Stomach (tissue), 9 donors: Measurements from ENCODE around the gene UBE2O. TPM values are rescaled to one million over a fixed set of nuclear protein-coding genes. Genes with fewer than 3 reads are reported as not detected.

Experiments
- DNase-seq, 2 donors: peaks; one replicate each; pipeline versions ENCODE4 v3.0.0 to v3.0.0-alpha.2; 2013 to 2019
- H3K27ac ChIP-seq, 5 donors: fragments of 200-600 bp in 4 of 5; sonication (generic) in 4 of 5; one replicate each; pipeline ENCODE4 v1.5.1; 2013 to 2019; ENCODE audit warnings: mild to moderate bottlenecking in 1 of 5, moderate library complexity in 1 of 5
- H3K27me3 ChIP-seq, 3 donors: fragments of 200-600 bp; sonication (generic); one replicate each; pipeline ENCODE4 v1.5.1; 2017 to 2019; ENCODE audit warnings: mixed run types in 1 of 3
- H3K36me3 ChIP-seq, 4 donors: fragments of 200-600 bp; sonication (generic); 1 replicate in 3 of 4; 2 replicates in 1 of 4; pipeline ENCODE4 v1.5.1; 2016 to 2019
- H3K4me1 ChIP-seq, 4 donors: fragments of 200-600 bp; sonication (generic); one replicate each; pipeline ENCODE4 v1.5.1; 2016 to 2019
- H3K4me3 ChIP-seq, 4 donors: fragments of 200-600 bp; sonication (generic) in 3 of 4; one replicate each; pipeline ENCODE4 v1.5.1; 2016 to 2019; ENCODE audit warnings: mild to moderate bottlenecking in 1 of 4
- H3K9me3 ChIP-seq, 4 donors: fragments of 200-600 bp; sonication (generic); one replicate each; pipeline ENCODE4 v1.5.1; 2016 to 2019
- CTCF ChIP-seq, 7 experiments: fragments of 450-650 bp in 4 of 7; fragments of 200-600 bp in 3 of 7; sonication (generic) in 3 of 7; IDR thresholded peaks; one replicate each; pipeline ENCODE4 v1.5.1; 2016 to 2019; ENCODE audit warnings: antibody characterized with exemption in 7 of 7, control low read depth in 2 of 7, mild to moderate bottlenecking in 1 of 7
- EP300 ChIP-seq: sonication (generic); formaldehyde crosslinking; IDR thresholded peaks from one replicate; pipeline ENCODE4 v1.6.1; 2017; ENCODE audit warnings: antibody characterized with exemption
- POLR2A ChIP-seq, 4 donors: fragments of 450-650 bp; IDR thresholded peaks; one replicate each; pipeline ENCODE4 v1.6.1; 2016; ENCODE audit warnings: antibody characterized with exemption in 4 of 4, control low read depth in 2 of 4, mild to moderate bottlenecking in 1 of 4, moderate library complexity in 1 of 4
- POLR2AphosphoS5 ChIP-seq, 3 donors: sonication (generic); formaldehyde crosslinking; IDR thresholded peaks; one replicate each; pipeline ENCODE4 v1.6.1; 2016; ENCODE audit warnings: antibody characterized with exemption in 3 of 3
- WGBS, 5 donors: extraction: QIAGEN DNeasy Blood & Tissue Kit in 3 of 5; methylation state at CpG; one replicate each; pipeline versions ENCODE4 v1.1.5 to v1.1.7; 2013 to 2018; 5-methylcytosine and 5-hydroxymethylcytosine counted together
- intact Hi-C: fragments of 100-400 bp; cut with DNase I; formaldehyde crosslinking; loops from one replicate; pipeline ENCODE4 v1.15.1; 2023; ENCODE audit warnings: low total_unique reads
- polyA plus RNA-seq, 3 donors: library from polyadenylated mRNA; stranded (reverse); fragments of 200-250 nt; gene quantifications; one replicate each; pipeline ENCODE4 v1.2.3, GENCODE V29; 2013
- total RNA-seq, 5 donors: library from RNA; depleted of rRNA; stranded (reverse); fragments of >200 nt; gene quantifications; one replicate each; pipeline versions ENCODE4 v1.1.0 to v1.2.3, GENCODE V29; 2014 to 2016
- donor health status: healthy with polysubstance abuse.
- donor health status: Bipolar disorder and iron deficiency.
- donor health status: healthy.

The UBE2O gene
- total and polyA plus RNA-seq, 8 donors, result 4.6 to 32.7 (median 11.9) TPM

GRCh38 chr17:76467809-76468633 is 15.1 kb upstream of the UBE2O start:
- intact Hi-C loops, result loop anchor here (2.0 kb wide), 1 partner anchor 39 kb away; no protein-coding TSS in a partner anchor
- Histone ChIP-seq H3K36me3 (peaks cover 0 to 30% (median 26%) of the 10 kb centered on the region in 4 donors), H3K9me3 (no peaks in the 10 kb centered on the region), H3K4me1 (peaks cover 0 to 11% (median 2%) of the 10 kb centered on the region in 4 donors), H3K4me3 (no peak overlapping the region), H3K27ac (no peak overlapping the region), H3K27me3 (no peaks in the 10 kb centered on the region)
- no peak for DNase-seq
- 64 to 73% (median 69%) methylated on average over 8 of the region's 8 CpGs for WGBS, 5 donors
- no peak for TF ChIP-seq POLR2AphosphoS5 (IDR thresholded peaks at IDR 0.05)
- TF ChIP-seq CTCF (IDR thresholded peaks at IDR 0.05), result no peak
- TF ChIP-seq POLR2A (IDR thresholded peaks at IDR 0.05), result no peak
- TF ChIP-seq EP300, result no peak

DNA sequence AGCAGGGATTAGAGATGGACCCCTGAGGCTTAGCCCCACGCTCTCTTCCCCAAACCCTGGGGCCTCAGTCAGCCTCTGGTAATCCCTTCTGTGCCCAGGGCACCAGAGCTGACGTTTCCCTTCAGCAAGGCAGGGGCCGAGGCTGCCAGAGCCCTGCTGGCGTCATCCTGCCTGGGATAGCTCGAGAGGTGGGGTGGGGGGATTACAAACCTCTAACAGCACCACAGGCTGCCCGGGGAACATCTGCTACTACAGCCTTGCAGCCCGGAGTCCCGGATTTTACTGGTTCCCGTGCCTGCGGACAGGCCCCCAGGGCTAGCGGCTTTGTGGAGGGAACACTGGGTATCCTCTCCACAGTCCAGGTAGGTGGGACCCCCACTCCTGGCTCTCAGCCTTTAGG is 14.4 kb upstream of the UBE2O start, which contains the start of gene AANAT:
Gene AANAT, plus strand, starts transcription at position 238 of the 400 bp plus-strand sequence. CDS start 1,144 bp downstream, outside the sequence.
- Histone ChIP-seq H3K4me3 (no peak within 1 kb of the TSS), H3K27me3 (no peaks in the 10 kb centered on the region), H3K27ac (no peak within 1 kb of the TSS), H3K4me1 (peaks cover 0 to 11% (median 2%) of the 10 kb centered on the region in 4 donors), H3K36me3 (peaks cover 0 to 24% (median 20%) of the 10 kb centered on the region in 4 donors), H3K9me3 (no peaks in the 10 kb centered on the region)
- peak in 1 of 2 donors; percentile 52 for DNase-seq
- TF ChIP-seq CTCF (IDR thresholded peaks at IDR 0.05), result no peak
- TF ChIP-seq POLR2A (IDR thresholded peaks at IDR 0.05), result no peak
- TF ChIP-seq POLR2AphosphoS5 (IDR thresholded peaks at IDR 0.05), result no peak
- TF ChIP-seq EP300, result no peak
- 59 to 74% (median 64%) methylated on average over 8 to 11 of the region's 11 CpGs for WGBS, 5 donors
- intact Hi-C loops, result loop anchor here (2.0 kb wide), 1 partner anchor 39 kb away; no protein-coding TSS in a partner anchor

GRCh38 chr17:76466775-76467130 is 13.8 kb upstream of the UBE2O start:
- 74 to 85% (median 81%) methylated on average over 6 of the region's 6 CpGs for WGBS, 5 donors
- DNase-seq, result no peak
- Histone ChIP-seq H3K27ac (no peak overlapping the region), H3K4me3 (no peak overlapping the region), H3K4me1 (peaks cover 0 to 11% (median 2%) of the 10 kb centered on the region in 4 donors), H3K9me3 (no peaks in the 10 kb centered on the region), H3K36me3 (peaks cover 0 to 18% (median 13%) of the 10 kb centered on the region in 4 donors), H3K27me3 (no peaks in the 10 kb centered on the region)
- TF ChIP-seq CTCF (IDR thresholded peaks at IDR 0.05) (no peak), POLR2A (IDR thresholded peaks at IDR 0.05) (no peak), EP300 (no peak), POLR2AphosphoS5 (IDR thresholded peaks at IDR 0.05) (no peak)
- intact Hi-C loops, result loop anchor here (2.0 kb wide), 1 partner anchor 40 kb away; no protein-coding TSS in a partner anchor

DNA sequence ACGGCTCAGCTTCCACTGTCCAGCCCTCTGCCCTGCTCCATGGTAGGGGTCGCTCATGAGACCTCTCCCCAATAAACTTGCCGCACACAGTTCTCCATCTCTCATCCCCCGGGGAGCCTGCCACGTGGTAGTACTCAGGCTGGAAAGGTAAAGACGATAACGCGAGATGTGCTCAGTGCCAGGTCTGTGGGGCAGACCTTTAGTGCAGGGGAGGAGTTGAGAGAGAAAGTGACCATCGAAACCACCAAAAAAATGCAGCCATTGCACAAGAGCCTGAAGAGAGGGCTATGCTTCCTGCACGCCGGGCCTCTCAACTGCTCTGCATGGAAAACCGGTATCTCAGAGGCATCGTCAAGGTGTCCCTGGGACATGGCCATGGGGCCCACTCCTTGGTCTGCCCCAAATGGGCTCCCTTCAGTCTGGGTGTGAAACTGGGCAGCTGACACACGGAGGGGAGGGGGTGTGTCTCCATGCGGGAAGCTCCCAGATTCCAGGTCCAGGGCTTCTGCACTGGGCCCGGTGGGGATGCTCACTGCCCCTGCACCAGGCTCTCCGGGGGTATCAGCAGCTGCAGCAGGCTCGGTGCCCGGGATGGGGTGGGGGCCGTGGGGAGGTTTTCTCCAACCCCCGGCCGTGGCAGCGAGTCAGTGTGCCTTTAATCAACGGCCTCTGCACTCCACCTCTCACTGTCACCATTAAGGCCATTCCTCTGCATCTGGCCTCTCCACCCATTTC is 9.8 kb upstream of the UBE2O start:
- TF ChIP-seq EP300, result no peak
- no peak for TF ChIP-seq CTCF (IDR thresholded peaks at IDR 0.05)
- TF ChIP-seq POLR2AphosphoS5 (IDR thresholded peaks at IDR 0.05), result no peak
- TF ChIP-seq POLR2A (IDR thresholded peaks at IDR 0.05), result no peak
- H3K27me3 ChIP-seq, result no peaks in the 10 kb centered on the region
- H3K4me1 ChIP-seq, result peaks cover 0 to 11% (median 2%) of the 10 kb centered on the region in 4 donors
- no peaks in the 10 kb centered on the region for H3K9me3 ChIP-seq
- 78 to 87% (median 82%) methylated on average over 22 to 24 of the region's 24 CpGs for WGBS, 5 donors
- no peak overlapping the region for H3K27ac ChIP-seq
- intact Hi-C loops, result loop anchor here (5.0 kb wide), 1 partner anchor 50 kb away; no protein-coding TSS in a partner anchor
- no peak overlapping the region for H3K4me3 ChIP-seq
- H3K36me3 ChIP-seq, result no peaks in the 10 kb centered on the region
- DNase-seq, result no peak
